ENCODE results near the gene SIGLEC15.
"Not testable (repeated sequence)": the region's sequence is repeated elsewhere in the genome, so short reads cannot be mapped to it uniquely, and the experiment has no call there.

SIGLEC15 gene

DNA sequence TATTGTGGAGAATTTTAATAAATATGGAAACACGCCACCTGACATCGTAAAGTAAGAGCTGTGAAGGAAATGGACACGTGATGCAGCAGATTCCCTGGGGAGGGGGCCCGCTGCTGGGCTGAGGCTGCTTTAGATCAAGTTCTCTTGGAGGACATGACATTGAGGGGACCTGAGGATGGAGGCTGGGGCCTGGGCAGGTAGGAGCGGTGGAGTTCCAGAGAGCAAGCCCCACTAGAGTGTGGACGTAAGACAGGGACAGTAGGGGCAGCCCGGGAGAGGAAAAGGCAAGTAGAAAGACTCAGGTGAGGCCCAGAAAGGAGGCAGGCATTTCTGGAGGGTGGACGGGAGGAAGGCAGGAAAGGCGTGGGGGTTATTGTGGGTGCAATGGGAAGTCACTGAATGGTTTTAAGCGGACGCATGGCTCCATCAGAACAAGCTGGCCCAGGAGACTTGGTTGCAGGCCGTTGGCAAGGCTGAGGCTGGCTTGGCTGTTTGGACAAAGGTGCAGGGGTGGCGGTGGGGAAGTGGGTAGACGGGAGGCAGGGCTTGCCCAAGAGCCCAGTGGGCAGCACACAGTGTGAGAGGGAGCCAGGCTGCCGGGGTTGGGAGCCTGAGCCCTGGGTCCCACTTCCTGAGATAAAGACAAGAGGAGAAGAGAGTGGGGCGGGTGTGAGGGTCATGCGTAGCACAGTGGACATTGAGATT is 15.7 kb downstream of the SIGLEC15 start:
- DNase-seq (ENCODE audit: extremely low read depth, low read depth): no peak
- TF ChIP-seq, protein P1, sequence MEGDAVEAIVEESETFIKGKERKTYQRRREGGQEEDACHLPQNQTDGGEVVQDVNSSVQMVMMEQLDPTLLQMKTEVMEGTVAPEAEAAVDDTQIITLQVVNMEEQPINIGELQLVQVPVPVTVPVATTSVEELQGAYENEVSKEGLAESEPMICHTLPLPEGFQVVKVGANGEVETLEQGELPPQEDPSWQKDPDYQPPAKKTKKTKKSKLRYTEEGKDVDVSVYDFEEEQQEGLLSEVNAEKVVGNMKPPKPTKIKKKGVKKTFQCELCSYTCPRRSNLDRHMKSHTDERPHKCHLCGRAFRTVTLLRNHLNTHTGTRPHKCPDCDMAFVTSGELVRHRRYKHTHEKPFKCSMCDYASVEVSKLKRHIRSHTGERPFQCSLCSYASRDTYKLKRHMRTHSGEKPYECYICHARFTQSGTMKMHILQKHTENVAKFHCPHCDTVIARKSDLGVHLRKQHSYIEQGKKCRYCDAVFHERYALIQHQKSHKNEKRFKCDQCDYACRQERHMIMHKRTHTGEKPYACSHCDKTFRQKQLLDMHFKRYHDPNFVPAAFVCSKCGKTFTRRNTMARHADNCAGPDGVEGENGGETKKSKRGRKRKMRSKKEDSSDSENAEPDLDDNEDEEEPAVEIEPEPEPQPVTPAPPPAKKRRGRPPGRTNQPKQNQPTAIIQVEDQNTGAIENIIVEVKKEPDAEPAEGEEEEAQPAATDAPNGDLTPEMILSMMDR (IDR thresholded peaks at IDR 0.05; ENCODE audit: low read depth, low read length): no peak

DNA sequence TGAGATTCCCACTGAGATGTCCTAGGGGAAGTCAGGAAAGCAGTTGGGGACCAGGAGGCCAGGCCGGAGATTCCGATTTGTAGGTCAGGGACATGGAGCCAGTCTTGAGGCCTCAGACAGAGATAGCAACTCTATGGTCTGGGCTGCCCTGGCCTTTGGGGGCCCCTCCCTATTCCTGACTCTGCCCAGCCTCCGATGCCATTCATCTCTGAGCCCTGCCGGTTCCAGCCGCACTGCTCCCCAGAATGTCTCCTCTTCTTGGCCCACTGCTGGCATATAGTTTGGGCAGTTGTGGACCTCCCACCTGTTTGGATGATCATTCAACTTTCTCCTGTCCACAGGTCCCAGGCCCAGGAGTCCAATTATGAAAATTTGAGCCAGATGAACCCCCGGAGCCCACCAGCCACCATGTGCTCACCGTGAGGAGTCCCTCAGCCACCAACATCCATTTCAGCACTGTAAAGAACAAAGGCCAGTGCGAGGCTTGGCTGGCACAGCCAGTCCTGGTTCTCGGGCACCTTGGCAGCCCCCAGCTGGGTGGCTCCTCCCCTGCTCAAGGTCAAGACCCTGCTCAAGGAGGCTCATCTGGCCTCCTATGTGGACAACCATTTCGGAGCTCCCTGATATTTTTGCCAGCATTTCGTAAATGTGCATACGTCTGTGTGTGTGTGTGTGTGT is 16.4 kb downstream of the SIGLEC15 start:
- DNase-seq (ENCODE audit: extremely low read depth, low read depth): no peak
- TF ChIP-seq, protein P1 (IDR thresholded peaks at IDR 0.05; ENCODE audit: low read depth, low read length): no peak

DNA sequence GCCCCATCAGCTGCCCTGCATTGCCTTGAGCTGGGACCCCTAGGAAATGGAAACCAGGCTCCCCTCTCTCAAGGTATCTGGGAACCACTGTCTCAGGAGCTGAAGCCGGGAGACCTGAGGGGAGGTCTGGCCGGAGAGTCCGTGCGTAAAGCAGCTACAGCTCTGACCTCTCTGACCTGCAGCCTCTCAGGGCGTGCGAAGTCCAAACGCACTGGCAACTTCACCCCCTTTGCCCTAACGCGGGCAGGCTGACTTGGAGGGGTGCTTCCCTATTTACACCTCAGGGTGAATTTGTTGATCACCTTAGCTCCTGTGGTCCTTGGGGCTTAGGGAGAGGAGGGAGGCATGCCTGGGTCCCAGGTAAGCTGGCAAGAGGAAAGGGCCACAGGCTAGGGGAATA is 17.5 kb downstream of the SIGLEC15 start:
- TF ChIP-seq, protein P1 (IDR thresholded peaks at IDR 0.05; ENCODE audit: low read depth, low read length): no peak

DNA sequence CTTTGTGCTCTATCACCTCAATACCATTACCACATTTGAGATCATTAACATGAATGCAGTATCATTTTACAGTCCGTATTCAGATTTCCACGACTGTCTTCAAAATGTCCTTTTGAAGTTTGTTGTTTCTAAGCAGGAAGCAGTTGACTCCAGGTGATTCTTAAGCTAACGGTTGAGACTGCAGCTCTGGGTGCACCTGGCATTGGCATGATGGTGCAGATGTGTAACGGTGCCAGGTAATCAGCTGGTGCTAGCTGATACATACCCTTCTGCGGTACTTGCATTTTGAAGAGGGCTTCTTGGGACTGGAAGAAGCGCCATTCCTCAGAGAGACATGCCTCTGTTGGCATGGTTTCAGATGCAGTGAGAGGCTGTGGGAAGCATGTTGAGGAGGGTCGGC is 19.5 kb downstream of the SIGLEC15 start:
- TF ChIP-seq, protein P1 (IDR thresholded peaks at IDR 0.05; ENCODE audit: low read depth, low read length): no peak
- DNase-seq (ENCODE audit: extremely low read depth, low read depth): no peak

More for the DNA sequence above, 17.5 kb downstream of the SIGLEC15 start:
- DNase-seq (ENCODE audit: extremely low read depth, low read depth): no peak

DNA sequence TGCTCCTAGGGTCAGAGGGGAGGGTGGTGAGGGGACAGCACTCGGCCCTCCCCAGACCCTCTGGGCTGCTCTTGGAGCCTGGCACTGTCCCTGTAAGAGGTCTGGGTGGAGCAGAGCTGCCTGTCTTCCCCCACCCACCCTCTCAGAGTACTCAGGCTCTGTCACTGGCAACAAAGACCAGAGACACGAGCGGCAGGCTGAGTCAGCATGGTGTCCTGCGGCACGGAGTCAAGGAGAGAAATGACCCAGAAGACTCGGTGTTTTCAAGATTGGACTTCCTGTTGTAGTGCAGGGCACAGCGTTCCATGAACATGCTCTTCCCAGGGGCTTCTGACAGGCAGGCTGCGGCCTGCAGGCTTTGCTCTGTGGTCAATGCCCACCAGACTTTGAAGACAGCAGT is 19.9 kb downstream of the SIGLEC15 start:
- TF ChIP-seq, protein P1 (IDR thresholded peaks at IDR 0.05; ENCODE audit: low read depth, low read length): no peak
- no peak for DNase-seq (ENCODE audit: extremely low read depth, low read depth)

DNA sequence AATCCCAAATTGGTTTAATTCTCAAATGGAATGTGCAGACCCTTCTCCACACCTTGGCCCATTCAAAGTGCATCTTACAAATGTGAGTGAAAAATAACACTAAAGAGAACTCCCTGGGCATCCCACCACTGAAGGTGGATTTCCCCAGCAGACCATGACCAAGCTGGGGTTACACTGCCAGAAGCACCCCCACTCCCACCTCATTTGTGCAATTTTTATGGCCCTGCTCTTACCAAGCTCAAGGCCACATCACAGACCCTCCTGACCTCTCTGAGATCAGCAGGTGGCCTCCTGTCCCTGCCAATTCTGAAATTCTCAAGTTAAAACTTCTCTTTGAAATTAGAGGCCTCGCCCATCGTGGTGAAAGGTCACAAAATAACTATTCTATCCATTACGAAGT is 21.6 kb downstream of the SIGLEC15 start:
- TF ChIP-seq, protein P1 (IDR thresholded peaks at IDR 0.05; ENCODE audit: low read depth, low read length): no peak
- no peak for DNase-seq (ENCODE audit: extremely low read depth, low read depth)

DNA sequence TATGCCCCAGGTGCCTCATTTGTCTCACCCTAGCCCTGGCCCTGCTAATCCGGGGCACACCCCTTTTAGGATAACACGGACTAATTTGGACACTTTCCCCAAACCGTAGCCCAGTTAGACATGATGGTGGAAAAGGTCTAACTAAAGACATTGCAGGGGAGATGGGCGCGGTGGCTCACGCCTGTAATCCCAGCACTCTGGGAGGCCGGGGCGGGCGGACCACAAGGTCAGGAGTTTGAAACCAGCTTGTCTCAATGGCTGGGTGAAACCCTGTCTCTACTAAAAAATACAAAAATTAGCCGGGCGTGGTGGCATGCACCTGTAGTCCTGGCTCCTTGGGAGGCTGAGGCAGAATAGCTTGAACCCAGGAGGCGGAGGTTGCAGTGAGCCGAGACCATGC is 23.2 kb downstream of the SIGLEC15 start:
- DNase-seq (ENCODE audit: extremely low read depth, low read depth): not testable (repeated sequence)

All from AG09319 (cell line).